ENCODE data around the gene DTX3. TPM values are rescaled to one million over a fixed set of nuclear protein-coding genes. Genes with fewer than 3 reads are reported as not detected.
A peak's percentile ranks its signal among the peaks of the same experiment; 100 is the strongest.

Gene DTX3
- total and polyA plus RNA-seq, 2 experiments from 2014 or later = 22.8 to 46.6 TPM

DNA sequence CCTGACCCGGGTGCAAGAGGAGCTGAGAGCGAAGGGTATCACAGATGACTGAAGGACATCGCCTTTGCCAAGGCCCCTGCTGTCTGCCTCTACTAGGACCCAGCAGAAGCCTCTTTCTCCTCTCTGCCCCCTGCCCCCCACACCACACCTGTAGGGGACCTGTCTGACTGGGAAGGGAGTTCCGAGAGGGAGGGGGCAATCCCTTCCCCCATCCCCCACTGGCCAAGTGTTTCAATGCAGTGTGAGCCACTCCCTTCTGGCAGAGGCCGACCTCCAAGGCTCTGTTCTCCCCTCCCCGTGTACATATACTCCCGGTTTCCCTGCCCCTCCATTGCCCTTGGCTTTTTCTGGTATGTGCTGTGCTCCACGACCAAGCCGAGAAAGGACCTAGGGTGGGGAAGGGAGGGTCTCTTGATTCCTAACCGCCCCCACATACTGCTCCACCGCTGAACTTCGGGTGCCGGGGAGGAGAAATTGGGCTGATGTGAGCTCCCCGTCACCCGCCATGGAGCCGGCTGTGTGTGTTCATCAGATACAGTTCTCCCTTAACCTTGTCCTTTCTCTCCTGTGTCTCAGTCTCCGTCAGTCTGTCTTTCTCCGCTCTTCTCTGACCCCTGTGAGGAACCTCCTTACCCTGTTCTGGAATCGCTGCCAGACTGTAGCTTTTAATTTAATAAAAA, 4.6 kb downstream of the DTX3 start:
- no peak overlapping the region; the same call in 1 of the 2 replicates for H3K27ac Mint-ChIP-seq
- H3K79me2 ChIP-seq (replicated peaks; ENCODE audit: insufficient read depth) = peaks cover 12% of the 10 kb centered on the region
- no peaks in the 10 kb centered on the region for H3K9me2 ChIP-seq (ENCODE audit: insufficient read depth)
- peak; percentile 75 for DNase-seq (ENCODE audit: low spot score)
- peak overlapping the region; percentile 86 for H3K4me3 ChIP-seq
- H3K27me3 ChIP-seq (ENCODE audit: insufficient read depth) = peaks cover 52% of the 10 kb centered on the region
- H3K36me3 ChIP-seq (ENCODE audit: insufficient read depth) = peaks cover 4% of the 10 kb centered on the region; the same call in 1 of the 2 replicates
- no peak overlapping the region for H2AFZ ChIP-seq
- peak overlapping the region; percentile 88 for H3K4me3 Mint-ChIP-seq
- H3K9me3 Mint-ChIP-seq = no peaks in the 10 kb centered on the region
- peak overlapping the region; percentile 97 for H3K4me2 ChIP-seq
- H3K36me3 Mint-ChIP-seq (ENCODE audit: low read depth) = peaks cover 20% of the 10 kb centered on the region
- no peaks in the 10 kb centered on the region; the same call in 1 of the 2 replicates for H4K20me1 ChIP-seq (replicated peaks; ENCODE audit: insufficient read depth)
- ATAC-seq = peak; percentile 20
- peaks cover 9% of the 10 kb centered on the region; the same call in 1 of the 2 replicates for H3F3A ChIP-seq (replicated peaks; ENCODE audit: low read depth)
- H3K4me1 ChIP-seq (ENCODE audit: insufficient read depth) = peaks cover 39% of the 10 kb centered on the region
- peaks cover 52% of the 10 kb centered on the region for H3K27me3 Mint-ChIP-seq (ENCODE audit: insufficient read depth, low read depth, poor library complexity)
- peaks cover 52% of the 10 kb centered on the region for H3K4me1 Mint-ChIP-seq
- TF ChIP-seq CREB1 (CRISPR knock-in tag; IDR thresholded peaks at IDR 0.05; ENCODE audit: low read depth) = 0 out of 2 replicates have a peak, but pooled peaks have one; percentile 26
- no peak for TF ChIP-seq ZNF114 (CRISPR knock-in tag; IDR thresholded peaks at IDR 0.05)
- 0 out of 2 replicates have a peak, but pooled peaks have one; percentile 10 for TF ChIP-seq POLR2AphosphoS5 (IDR thresholded peaks at IDR 0.05; ENCODE audit: low read depth)
- no peak overlapping the region for H3K27ac ChIP-seq (ENCODE audit: low read depth)

DNA sequence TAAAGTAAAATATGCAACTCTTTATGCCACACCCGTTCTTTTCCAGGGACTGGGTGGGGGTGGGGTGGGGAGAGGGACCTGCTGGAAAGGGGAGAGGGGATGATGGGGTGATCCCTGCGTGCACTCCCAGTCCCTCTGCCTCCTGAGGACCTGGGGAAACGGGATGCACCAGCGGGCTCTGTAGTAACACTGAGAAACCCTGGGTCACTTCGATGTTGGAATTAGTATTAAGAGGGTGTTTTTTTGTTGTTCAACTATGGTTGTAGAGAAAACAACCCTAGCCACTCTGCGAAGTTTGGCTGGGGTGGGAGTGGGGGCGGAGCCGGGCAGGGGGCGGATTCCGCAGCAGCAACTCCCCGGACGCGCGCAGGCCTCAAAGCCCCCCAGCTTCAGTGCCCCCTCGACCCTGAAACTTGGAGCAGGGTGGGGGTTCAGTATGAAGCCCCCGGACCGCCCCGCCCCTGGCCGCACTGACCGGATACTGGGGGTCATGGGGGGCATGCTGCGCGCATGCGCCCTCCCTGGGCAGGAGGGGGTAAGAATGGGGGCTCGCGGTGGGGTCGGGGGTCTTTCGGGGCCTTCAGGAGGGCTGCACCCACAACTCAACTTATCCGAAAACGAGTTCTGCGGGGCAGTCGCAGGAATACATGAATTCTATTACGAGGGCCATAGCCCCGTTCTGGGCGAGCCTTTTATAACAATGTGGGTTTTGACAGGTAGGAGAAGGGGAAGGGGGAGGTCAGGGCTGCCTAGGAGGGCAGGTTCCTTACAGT, 5.3 kb downstream of the DTX3 start:
- peaks cover 54% of the 10 kb centered on the region for H3K27me3 Mint-ChIP-seq (ENCODE audit: insufficient read depth, low read depth, poor library complexity)
- Histone ChIP-seq H3K9me2 (ENCODE audit: insufficient read depth) (no peaks in the 10 kb centered on the region), H3K27ac (ENCODE audit: low read depth) (no peak overlapping the region), H3K4me1 (ENCODE audit: insufficient read depth) (peaks cover 39% of the 10 kb centered on the region), H3K4me3 (peak overlapping the region; percentile 86), H3K79me2 (replicated peaks; ENCODE audit: insufficient read depth) (peaks cover 12% of the 10 kb centered on the region), H3K36me3 (ENCODE audit: insufficient read depth) (peaks cover 4% of the 10 kb centered on the region; the same call in 1 of the 2 replicates), H3K4me2 (peak overlapping the region; percentile 97), H3F3A (replicated peaks; ENCODE audit: low read depth) (peaks cover 6% of the 10 kb centered on the region; the same call in 1 of the 2 replicates), H2AFZ (peak overlapping the region; percentile 97), H3K27me3 (ENCODE audit: insufficient read depth) (peaks cover 60% of the 10 kb centered on the region), H4K20me1 (replicated peaks; ENCODE audit: insufficient read depth) (no peaks in the 10 kb centered on the region; the same call in 1 of the 2 replicates)
- peak; percentile 10 for ATAC-seq
- no peak overlapping the region for H3K27ac Mint-ChIP-seq
- H3K4me1 Mint-ChIP-seq = peaks cover 54% of the 10 kb centered on the region
- TF ChIP-seq, protein P1, sequence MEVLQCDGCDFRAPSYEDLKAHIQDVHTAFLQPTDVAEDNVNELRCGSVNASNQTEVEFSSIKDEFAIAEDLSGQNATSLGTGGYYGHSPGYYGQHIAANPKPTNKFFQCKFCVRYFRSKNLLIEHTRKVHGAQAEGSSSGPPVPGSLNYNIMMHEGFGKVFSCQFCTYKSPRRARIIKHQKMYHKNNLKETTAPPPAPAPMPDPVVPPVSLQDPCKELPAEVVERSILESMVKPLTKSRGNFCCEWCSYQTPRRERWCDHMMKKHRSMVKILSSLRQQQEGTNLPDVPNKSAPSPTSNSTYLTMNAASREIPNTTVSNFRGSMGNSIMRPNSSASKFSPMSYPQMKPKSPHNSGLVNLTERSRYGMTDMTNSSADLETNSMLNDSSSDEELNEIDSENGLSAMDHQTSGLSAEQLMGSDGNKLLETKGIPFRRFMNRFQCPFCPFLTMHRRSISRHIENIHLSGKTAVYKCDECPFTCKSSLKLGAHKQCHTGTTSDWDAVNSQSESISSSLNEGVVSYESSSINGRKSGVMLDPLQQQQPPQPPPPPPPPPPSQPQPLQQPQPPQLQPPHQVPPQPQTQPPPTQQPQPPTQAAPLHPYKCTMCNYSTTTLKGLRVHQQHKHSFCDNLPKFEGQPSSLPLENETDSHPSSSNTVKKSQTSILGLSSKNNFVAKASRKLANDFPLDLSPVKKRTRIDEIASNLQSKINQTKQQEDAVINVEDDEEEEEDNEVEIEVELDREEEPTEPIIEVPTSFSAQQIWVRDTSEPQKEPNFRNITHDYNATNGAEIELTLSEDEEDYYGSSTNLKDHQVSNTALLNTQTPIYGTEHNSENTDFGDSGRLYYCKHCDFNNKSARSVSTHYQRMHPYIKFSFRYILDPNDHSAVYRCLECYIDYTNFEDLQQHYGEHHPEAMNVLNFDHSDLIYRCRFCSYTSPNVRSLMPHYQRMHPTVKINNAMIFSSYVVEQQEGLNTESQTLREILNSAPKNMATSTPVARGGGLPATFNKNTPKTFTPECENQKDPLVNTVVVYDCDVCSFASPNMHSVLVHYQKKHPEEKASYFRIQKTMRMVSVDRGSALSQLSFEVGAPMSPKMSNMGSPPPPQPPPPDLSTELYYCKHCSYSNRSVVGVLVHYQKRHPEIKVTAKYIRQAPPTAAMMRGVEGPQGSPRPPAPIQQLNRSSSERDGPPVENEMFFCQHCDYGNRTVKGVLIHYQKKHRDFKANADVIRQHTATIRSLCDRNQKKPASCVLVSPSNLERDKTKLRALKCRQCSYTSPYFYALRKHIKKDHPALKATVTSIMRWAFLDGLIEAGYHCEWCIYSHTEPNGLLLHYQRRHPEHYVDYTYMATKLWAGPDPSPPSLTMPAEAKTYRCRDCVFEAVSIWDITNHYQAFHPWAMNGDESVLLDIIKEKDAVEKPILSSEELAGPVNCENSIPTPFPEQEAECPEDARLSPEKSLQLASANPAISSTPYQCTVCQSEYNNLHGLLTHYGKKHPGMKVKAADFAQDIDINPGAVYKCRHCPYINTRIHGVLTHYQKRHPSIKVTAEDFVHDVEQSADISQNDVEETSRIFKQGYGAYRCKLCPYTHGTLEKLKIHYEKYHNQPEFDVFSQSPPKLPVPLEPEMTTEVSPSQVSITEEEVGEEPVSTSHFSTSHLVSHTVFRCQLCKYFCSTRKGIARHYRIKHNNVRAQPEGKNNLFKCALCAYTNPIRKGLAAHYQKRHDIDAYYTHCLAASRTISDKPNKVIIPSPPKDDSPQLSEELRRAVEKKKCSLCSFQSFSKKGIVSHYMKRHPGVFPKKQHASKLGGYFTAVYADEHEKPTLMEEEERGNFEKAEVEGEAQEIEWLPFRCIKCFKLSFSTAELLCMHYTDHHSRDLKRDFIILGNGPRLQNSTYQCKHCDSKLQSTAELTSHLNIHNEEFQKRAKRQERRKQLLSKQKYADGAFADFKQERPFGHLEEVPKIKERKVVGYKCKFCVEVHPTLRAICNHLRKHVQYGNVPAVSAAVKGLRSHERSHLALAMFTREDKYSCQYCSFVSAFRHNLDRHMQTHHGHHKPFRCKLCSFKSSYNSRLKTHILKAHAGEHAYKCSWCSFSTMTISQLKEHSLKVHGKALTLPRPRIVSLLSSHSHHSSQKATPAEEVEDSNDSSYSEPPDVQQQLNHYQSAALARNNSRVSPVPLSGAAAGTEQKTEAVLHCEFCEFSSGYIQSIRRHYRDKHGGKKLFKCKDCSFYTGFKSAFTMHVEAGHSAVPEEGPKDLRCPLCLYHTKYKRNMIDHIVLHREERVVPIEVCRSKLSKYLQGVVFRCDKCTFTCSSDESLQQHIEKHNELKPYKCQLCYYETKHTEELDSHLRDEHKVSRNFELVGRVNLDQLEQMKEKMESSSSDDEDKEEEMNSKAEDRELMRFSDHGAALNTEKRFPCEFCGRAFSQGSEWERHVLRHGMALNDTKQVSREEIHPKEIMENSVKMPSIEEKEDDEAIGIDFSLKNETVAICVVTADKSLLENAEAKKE (CRISPR knock-in tag; IDR thresholded peaks at IDR 0.05) = no peak
- no peak for TF ChIP-seq POLR2AphosphoS5 (IDR thresholded peaks at IDR 0.05; ENCODE audit: low read depth)
- H3K9me3 Mint-ChIP-seq = no peaks in the 10 kb centered on the region
- peak; percentile 68 for DNase-seq (ENCODE audit: low spot score)
- peaks cover 25% of the 10 kb centered on the region for H3K36me3 Mint-ChIP-seq (ENCODE audit: low read depth)
- peak overlapping the region; percentile 88 for H3K4me3 Mint-ChIP-seq

Measured in GM23338 (cell line).